K562 (cell line): Measurements from ENCODE around the gene HSDL1.

Experiments
- ARID4B ChIP-seq: sonication (generic); formaldehyde crosslinking; IDR thresholded peaks from 2 replicates; pipeline ENCODE4 v1.8.0; 2022; ENCODE audit warnings: mild to moderate bottlenecking, missing genetic modification reagents
- FOXM1 ChIP-seq, 2 experiments: fragments of 450-650 bp in 1 of 2; sonication (generic) in 1 of 2; formaldehyde crosslinking in 1 of 2; IDR thresholded peaks; 2 replicates each; pipeline versions ENCODE4 v1.6.1 to v1.9.0; 2017 to 2022; ENCODE audit warnings: low read depth in 2 of 2, mild to moderate bottlenecking in 2 of 2, missing genetic modification reagents in 1 of 2, moderate library complexity in 1 of 2
- JUND ChIP-seq, 2 experiments: IDR thresholded peaks; 2 replicates in 1 of 2; 3 replicates in 1 of 2; pipeline ENCODE4 v1.6.1; 2011; ENCODE audit warnings: borderline replicate concordance in 2 of 2, low read depth in 2 of 2, low read length in 2 of 2, improper control_type of control experiment in 1 of 2, missing biosample characterization in 1 of 2, missing genetic modification characterization in 1 of 2, missing genetic modification reagents in 1 of 2
- MYC ChIP-seq, 2 experiments: fragments of 250-450 bp in 1 of 2; sonication (Bioruptor Pico) in 1 of 2; IDR thresholded peaks; 2 replicates each; pipeline versions ENCODE4 v1.5.1 to v1.6.1; 2012 to 2021; ENCODE audit warnings: low read depth in 2 of 2, borderline replicate concordance in 1 of 2, improper control_type of control experiment in 1 of 2, low read length in 1 of 2, mild to moderate bottlenecking in 1 of 2, moderate library complexity in 1 of 2
- NFATC3 ChIP-seq: fragments of 450-650 bp; IDR thresholded peaks from 2 replicates; pipeline ENCODE4 v1.6.1; 2017; ENCODE audit warnings: mild to moderate bottlenecking
- POLR2AphosphoS5 ChIP-seq: IDR thresholded peaks from 2 replicates; pipeline ENCODE4 v1.6.1; 2011; ENCODE audit warnings: mild to moderate bottlenecking, low read depth, low read length, moderate library complexity; ENCODE audit not compliant: control insufficient read depth, insufficient read depth
- RUNX1 ChIP-seq: sonication (generic); IDR thresholded peaks from 2 replicates; pipeline ENCODE4 v1.6.1; 2016; ENCODE audit warnings: antibody characterized with exemption, low read depth
- SMAD1 ChIP-seq: fragments of 150-350 bp; IDR thresholded peaks from 2 replicates; pipeline ENCODE4 v1.6.1; 2014; ENCODE audit warnings: low read length, low read depth; ENCODE audit not compliant: partially characterized antibody
- SMARCB1 ChIP-seq: IDR thresholded peaks from 2 replicates; pipeline ENCODE4 v1.6.1; 2011; ENCODE audit warnings: improper control_type of control experiment, low read depth; ENCODE audit not compliant: insufficient read length
- SREBF2 ChIP-seq: sonication (generic); formaldehyde crosslinking; IDR thresholded peaks from 2 replicates; pipeline ENCODE4 v1.4.0; 2020; ENCODE audit warnings: mild to moderate bottlenecking, missing genetic modification reagents
- ZNF398 ChIP-seq: fragments of 250-450 bp; sonication (Bioruptor Pico); IDR thresholded peaks from 2 replicates; pipeline ENCODE4 v1.8.0; 2021; ENCODE audit warnings: moderate library complexity, mild to moderate bottlenecking, inconsistent platforms

GRCh38 chr16:84155226-84155625 lies 10.2 kb upstream of the HSDL1 start:
- TF ChIP-seq SMARCB1 (no peak), SMAD1 (no peak), NFATC3 (no peak), MYC (IDR thresholded peaks at IDR 0.05; ENCODE audit: low read depth, low read length) (no peak), MYC (CRISPR knock-in tag; IDR thresholded peaks at IDR 0.05; ENCODE audit: borderline replicate concordance, low read depth) (no peak), FOXM1 (IDR thresholded peaks at IDR 0.05; ENCODE audit: low read depth) (no peak), FOXM1 (CRISPR knock-in tag; IDR thresholded peaks at IDR 0.05; ENCODE audit: low read depth) (no peak), ZNF398 (CRISPR knock-in tag) (no peak), SREBF2 (CRISPR knock-in tag) (no peak), ARID4B (CRISPR knock-in tag) (no peak), POLR2AphosphoS5 (no peak), RUNX1 (no peak), JUND (IDR thresholded peaks at IDR 0.05; ENCODE audit: borderline replicate concordance, low read depth, low read length) (no peak), JUND (tag; IDR thresholded peaks at IDR 0.05; ENCODE audit: borderline replicate concordance, low read depth, low read length) (no peak)
